Uterus (tissue), 4 donors: ENCODE results near the gene SPTAN1. TPM values are rescaled to one million over a fixed set of nuclear protein-coding genes. Genes with fewer than 3 reads are reported as not detected.
A peak's percentile ranks its signal among the peaks of the same experiment; 100 is the strongest.

ENCODE experiments used
- DNase-seq, 2 donors: peaks; one replicate each; pipeline ENCODE4 v3.0.0-alpha.2; 2019 to 2020
- H3K27ac ChIP-seq, 2 donors: fragments of 200-600 bp; sonication (generic); 1 replicate in 1 of 2; 2 replicates in 1 of 2; pipeline ENCODE4 v1.5.1; 2016 to 2018
- H3K27me3 ChIP-seq, 2 donors: fragments of 200-600 bp; sonication (generic); one replicate each; pipeline ENCODE4 v1.5.1; 2018 to 2019; ENCODE audit warnings: control low read depth in 1 of 2
- H3K36me3 ChIP-seq, 2 donors: fragments of 200-600 bp; sonication (generic); one replicate each; pipeline ENCODE4 v1.5.1; 2019; ENCODE audit warnings: control low read depth in 1 of 2
- H3K4me1 ChIP-seq, 2 donors: fragments of 200-600 bp; sonication (generic); one replicate each; pipeline ENCODE4 v1.5.1; 2018 to 2019; ENCODE audit warnings: control low read depth in 1 of 2
- H3K4me3 ChIP-seq, 2 donors: fragments of 200-600 bp; sonication (generic); 1 replicate in 1 of 2; 2 replicates in 1 of 2; pipeline ENCODE4 v1.5.1; 2018 to 2019; ENCODE audit warnings: mild to moderate bottlenecking in 1 of 2
- H3K9me3 ChIP-seq, 2 donors: fragments of 200-600 bp; sonication (generic); one replicate each; pipeline ENCODE4 v1.5.1; 2019; ENCODE audit warnings: control low read depth in 1 of 2
- CTCF ChIP-seq, 4 experiments: fragments of 200-600 bp in 2 of 4; fragments of 450-650 bp in 2 of 4; sonication (generic) in 2 of 4; IDR thresholded peaks; one replicate each; pipeline ENCODE4 v1.5.1; 2016 to 2019; ENCODE audit warnings: antibody characterized with exemption in 4 of 4, mild to moderate bottlenecking in 2 of 4, moderate library complexity in 1 of 4
- POLR2A ChIP-seq, 2 donors: fragments of 450-650 bp; IDR thresholded peaks; one replicate each; pipeline ENCODE4 v1.6.1; 2016; ENCODE audit warnings: antibody characterized with exemption in 2 of 2, mild to moderate bottlenecking in 1 of 2, moderate library complexity in 1 of 2
- intact Hi-C: fragments of 100-400 bp; cut with DNase I; formaldehyde crosslinking; loops from one replicate; pipeline ENCODE4 v1.15.1; 2023; ENCODE audit warnings: low total_unique reads
- total RNA-seq, 4 donors: library from RNA; depleted of rRNA in 3 of 4; stranded (reverse); fragments of >200 nt in 3 of 4; gene quantifications; one replicate each; pipeline versions ENCODE4 v1.1.0 to v1.2.4, GENCODE V29; 2014 to 2023
- donor health status: DM: yes; HTN: yes; CAD: no.

The SPTAN1 gene
- total RNA-seq, 4 donors from 2014 or later = 244 to 521 (median 335) TPM

GRCh38 chr9:128548876-128549275 is 3.5 kb upstream of the SPTAN1 start:
- intact Hi-C loops = no loop called here
- Histone ChIP-seq H3K9me3 (no peaks in the 10 kb centered on the region), H3K36me3 (no peaks in the 10 kb centered on the region), H3K4me3 (no peak overlapping the region), H3K4me1 (peaks cover 0 to 4% of the 10 kb centered on the region in 2 donors), H3K27me3 (no peaks in the 10 kb centered on the region), H3K27ac (peak overlapping the region in 1 of 2 donors; percentile 96)
- TF ChIP-seq POLR2A (IDR thresholded peaks at IDR 0.05) (no peak), CTCF (IDR thresholded peaks at IDR 0.05) (no peak)
- no peak for DNase-seq

GRCh38 chr9:128550226-128550625 is 2.2 kb upstream of the SPTAN1 start:
- TF ChIP-seq CTCF (IDR thresholded peaks at IDR 0.05) = no peak
- no peak for TF ChIP-seq POLR2A (IDR thresholded peaks at IDR 0.05)
- Histone ChIP-seq H3K27ac (peak overlapping the region; percentile 96 to 99), H3K4me1 (peaks cover 0 to 4% of the 10 kb centered on the region in 2 donors), H3K36me3 (no peaks in the 10 kb centered on the region), H3K4me3 (no peak overlapping the region), H3K27me3 (no peaks in the 10 kb centered on the region), H3K9me3 (no peaks in the 10 kb centered on the region)
- intact Hi-C loops = no loop called here
- DNase-seq = no peak

- peaks cover 0 to 4% of the 10 kb centered on the region in 2 donors for H3K4me1 ChIP-seq
- intact Hi-C loops = no loop called here
- TF ChIP-seq CTCF (IDR thresholded peaks at IDR 0.05) = no peak
- no peak for TF ChIP-seq POLR2A (IDR thresholded peaks at IDR 0.05)
- no peaks in the 10 kb centered on the region for H3K9me3 ChIP-seq
- no peaks in the 10 kb centered on the region for H3K27me3 ChIP-seq
- peak overlapping the region; percentile 96 to 99 for H3K27ac ChIP-seq
- DNase-seq = peak; percentile 28 to 46
- H3K4me3 ChIP-seq = peak overlapping the region; percentile 68 to 81
- H3K36me3 ChIP-seq = no peaks in the 10 kb centered on the region
These were observed 1.4 kb upstream of the SPTAN1 start for GRCh38 chr9:128550770-128551656.

GRCh38 chr9:128551657-128552152 is 682 bp upstream of the SPTAN1 start:
- peak overlapping the region; percentile 96 to 99 for H3K27ac ChIP-seq
- DNase-seq = no peak
- no peaks in the 10 kb centered on the region for H3K36me3 ChIP-seq
- H3K27me3 ChIP-seq = no peaks in the 10 kb centered on the region
- H3K4me1 ChIP-seq = peaks cover 0 to 4% of the 10 kb centered on the region in 2 donors
- intact Hi-C loops = no loop called here
- H3K9me3 ChIP-seq = no peaks in the 10 kb centered on the region
- H3K4me3 ChIP-seq = peak overlapping the region; percentile 68 to 81
- TF ChIP-seq CTCF (IDR thresholded peaks at IDR 0.05) = no peak
- TF ChIP-seq POLR2A (IDR thresholded peaks at IDR 0.05) = peak; percentile 31 to 42
